Endothelial cell of umbilical vein (primary cell): ENCODE data around the gene PGBD5. TPM values are rescaled to one million over a fixed set of nuclear protein-coding genes. Genes with fewer than 3 reads are reported as not detected.

Source experiments
- BruUV-seq: library from RNA; stranded (reverse); fragments of 400-500 nt; replicated peaks from 2 replicates; lab custom pipeline; 2021; lab: Mats Ljungman, UMichigan
- CTCF ChIA-PET: fragments of 300-600, 350-600 bp; sonication (Branson Sonifier 250); formaldehyde crosslinking; loops from one replicate; lab custom pipeline; 2021; ENCODE audit warnings: antibody characterized with exemption, inconsistent platforms; lab: Charles Lee
- POLR2A ChIA-PET: fragments of 300-600, 350-600 bp; sonication (Branson Sonifier 250); formaldehyde crosslinking; loops from one replicate; lab custom pipeline; 2021; ENCODE audit warnings: antibody characterized with exemption, inconsistent platforms; lab: Charles Lee
- DNase-seq: peaks from one replicate; pipeline ENCODE4 v3.0.0-alpha.2; 2011; ENCODE audit warnings: low read depth, low spot score
- FAIRE-seq: peaks from 2 replicates; lab custom pipeline; 2011; peaks lifted over from hg19 to GRCh38; lab: Jason Lieb, UNC
- H2AFZ ChIP-seq: 2 replicates; pipeline ENCODE4 v1.6.0; 2012; ENCODE audit warnings: low read depth, low read length, control low read depth, inconsistent platforms
- H3K27ac ChIP-seq: 2 replicates; pipeline ENCODE4 v1.5.1; 2011; ENCODE audit warnings: low read depth, mild to moderate bottlenecking, control low read depth, low read length, moderate library complexity; ENCODE audit not compliant: insufficient read depth
- H3K27me3 ChIP-seq, 2 experiments: 2 replicates each; pipeline versions ENCODE4 v1.6.0 to v1.6.1; 2011; ENCODE audit warnings: low read length in 2 of 2, mixed read lengths in 1 of 2; ENCODE audit not compliant: control insufficient read depth in 2 of 2, insufficient read depth in 2 of 2
- H3K36me3 ChIP-seq, 2 experiments: 2 replicates in 1 of 2; 3 replicates in 1 of 2; pipeline ENCODE4 v1.5.1; 2011; ENCODE audit warnings: low read length in 2 of 2, mild to moderate bottlenecking in 1 of 2, moderate library complexity in 1 of 2; ENCODE audit not compliant: control insufficient read depth in 2 of 2, insufficient read depth in 2 of 2; ENCODE audit errors: extremely low read depth in 1 of 2
- H3K4me1 ChIP-seq: 3 replicates; pipeline ENCODE4 v1.5.1; 2011; ENCODE audit warnings: mild to moderate bottlenecking, low read length; ENCODE audit not compliant: control insufficient read depth, insufficient read depth; ENCODE audit errors: extremely low read depth
- H3K4me2 ChIP-seq: 2 replicates; pipeline ENCODE4 v1.6.1; 2011; ENCODE audit warnings: low read length, control low read depth, mixed read lengths; ENCODE audit not compliant: insufficient read depth
- H3K4me3 ChIP-seq, 3 experiments: fragments of 200-600 bp in 1 of 3; sonication (generic), shearing (Covaris generic) in 1 of 3; replicated peaks in 1 of 3; 2 replicates each; pipeline ENCODE4 v1.5.1; 2011 to 2016; ENCODE audit warnings: control low read depth in 3 of 3, low read length in 3 of 3, mild to moderate bottlenecking in 2 of 3, inconsistent platforms in 1 of 3, low read depth in 1 of 3, moderate library complexity in 1 of 3; ENCODE audit not compliant: insufficient read depth in 1 of 3
- H3K79me2 ChIP-seq: 2 replicates; pipeline ENCODE4 v1.6.0; 2012; ENCODE audit warnings: low read length, inconsistent platforms; ENCODE audit not compliant: control insufficient read depth, insufficient read depth
- H3K9ac ChIP-seq: replicated peaks from 2 replicates; pipeline ENCODE3; 2011; ENCODE audit warnings: low read length, control low read depth; ENCODE audit not compliant: insufficient read depth; ENCODE audit errors: extremely low read depth
- H3K9me1 ChIP-seq: replicated peaks from 3 replicates; pipeline ENCODE4 v1.6.0; 2011; ENCODE audit warnings: mild to moderate bottlenecking, low read length; ENCODE audit not compliant: control insufficient read depth, insufficient read depth; ENCODE audit errors: extremely low read depth
- H3K9me3 ChIP-seq: replicated peaks from 2 replicates; pipeline ENCODE4 v1.5.1; 2012; ENCODE audit warnings: low read length, inconsistent platforms; ENCODE audit not compliant: control insufficient read depth, insufficient read depth
- H4K20me1 ChIP-seq: replicated peaks from 2 replicates; pipeline ENCODE3; 2011; ENCODE audit warnings: mild to moderate bottlenecking, low read length; ENCODE audit not compliant: control insufficient read depth, insufficient read depth; ENCODE audit errors: extremely low read depth
- CTCF ChIP-seq, 2 donors: IDR thresholded peaks; 1 replicate in 1 of 2; 2 replicates in 1 of 2; pipeline ENCODE4 v1.5.1; 2011; ENCODE audit warnings: low read length in 2 of 2, mild to moderate bottlenecking in 2 of 2, moderate library complexity in 2 of 2, control low read depth in 1 of 2, inconsistent platforms in 1 of 2, low read depth in 1 of 2; ENCODE audit not compliant: insufficient read depth in 1 of 2; ENCODE audit errors: extremely low read depth in 1 of 2
- EZH2 ChIP-seq: IDR thresholded peaks from 2 replicates; pipeline ENCODE4 v1.6.1; 2012; ENCODE audit warnings: borderline replicate concordance, low read depth, mild to moderate bottlenecking, moderate library complexity, low read length, inconsistent platforms; ENCODE audit not compliant: severe bottlenecking
- JUN ChIP-seq: IDR thresholded peaks from 2 replicates; pipeline ENCODE4 v1.6.1; 2011; ENCODE audit warnings: borderline replicate concordance, low read depth; ENCODE audit not compliant: insufficient read length, insufficient read depth
- MAX ChIP-seq: IDR thresholded peaks from 2 replicates; pipeline ENCODE4 v1.6.1; 2011; ENCODE audit not compliant: insufficient read depth, insufficient read length
- MYC ChIP-seq: IDR thresholded peaks from one replicate; pipeline ENCODE4 v1.6.1; 2011; ENCODE audit warnings: mild to moderate bottlenecking, low read depth, low read length
- POLR2A ChIP-seq: IDR thresholded peaks from 2 replicates; pipeline ENCODE4 v1.6.1; 2012; ENCODE audit warnings: low read depth, mild to moderate bottlenecking, control low read depth, low read length
- dilution Hi-C: fragments of 300-500 bp; cut with MboI; formaldehyde crosslinking; loops from one replicate; pipeline ENCODE4 v1.15.0; 2019; ENCODE audit warnings: low sequenced_read_pairs; ENCODE audit not compliant: extremely low pct_ligation_motif_present
- intact Hi-C: fragments of 100-400 bp; cut with micrococcal nuclease; formaldehyde crosslinking; loops from one replicate; pipeline ENCODE4 v1.10.0; 2022
- polyA plus RNA-seq, 4 experiments: library from polyadenylated mRNA; depleted of rRNA in 3 of 4; stranded (reverse) in 3 of 4; unstranded in 1 of 4; fragments of >200 nt; gene quantifications; 2 replicates each; pipeline versions ENCODE4 v1.2.1 to v1.2.3, GENCODE V29; 2011 to 2012; ENCODE audit warnings: missing spikeins in 1 of 4
- total RNA-seq: library from RNA; stranded (reverse); gene quantifications from 2 replicates; pipeline ENCODE4 v1.2.3, GENCODE V29; 2021

The PGBD5 gene
- total and polyA plus RNA-seq, 2 donors (not counting 3 experiments of a cell fraction or from before 2014, with no cell fraction given): 0.03 TPM; not detected in 1

DNA sequence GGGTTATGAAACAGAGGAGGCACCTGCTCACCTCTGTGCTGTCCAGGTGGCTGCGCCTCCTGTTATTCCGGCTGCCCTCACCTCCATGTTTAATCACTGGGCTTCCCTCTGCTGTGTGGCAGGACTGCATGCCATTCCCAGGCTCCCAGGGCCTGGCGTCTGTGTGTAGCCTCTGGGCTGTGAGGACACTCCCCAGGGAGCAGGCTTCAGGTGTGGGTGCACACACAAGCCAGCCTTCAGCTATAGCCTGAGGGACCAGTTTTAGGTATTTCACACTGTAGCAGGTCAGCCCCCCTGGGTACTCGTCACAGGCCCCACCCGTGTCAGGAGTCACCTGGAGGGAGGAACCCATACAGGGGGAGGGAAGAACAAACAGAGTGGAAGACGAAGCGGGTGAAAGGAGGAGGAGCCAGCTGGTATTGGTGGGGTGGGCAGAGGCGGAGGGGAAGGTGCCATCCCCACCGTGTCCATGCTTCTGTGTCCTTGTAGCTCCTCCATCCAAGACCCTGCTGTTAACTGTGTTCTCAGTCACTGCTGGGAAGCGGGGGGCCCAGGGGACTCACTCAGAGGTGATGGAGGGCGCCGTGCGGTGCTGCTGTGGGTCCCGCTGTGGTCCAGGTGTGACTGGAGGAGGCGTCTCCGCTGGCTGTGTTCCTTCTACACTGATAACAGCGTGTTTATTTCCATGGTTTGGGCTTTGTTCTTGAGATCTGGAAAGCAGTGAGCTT, 158.6 kb downstream of the PGBD5 start:
- Histone ChIP-seq H3K9me3 (no peaks in the 10 kb centered on the region), H4K20me1 (no peaks in the 10 kb centered on the region), H2AFZ (no peak overlapping the region), H3K4me3 (no peak overlapping the region), H3K27me3 (no peaks in the 10 kb centered on the region), H3K9me1 (no peaks in the 10 kb centered on the region), H3K4me1 (peaks cover 16% of the 10 kb centered on the region), H3K27ac (no peak overlapping the region), H3K9ac (no peak overlapping the region), H3K4me2 (no peak overlapping the region), H3K36me3 (peaks cover 2 to 20% of the 10 kb centered on the region in 2 experiments), H3K79me2 (no peaks in the 10 kb centered on the region)
- POLR2A ChIA-PET: no interaction called here
- intact Hi-C loops: no loop called here
- FAIRE-seq (no peak), DNase-seq (no peak)
- CTCF ChIA-PET: interaction anchor here (0.8 to 1.5 kb wide), 4 partner anchors 10 to 607 kb away, joined by 3 to 11 read pairs (median 4); no protein-coding TSS in a partner anchor
- dilution Hi-C loops: no loop called here
- TF ChIP-seq JUN (no peak), EZH2 (no peak), POLR2A (no peak), CTCF (IDR thresholded peaks at IDR 0.05; ENCODE audit: extremely low read depth in 1 of 2, insufficient read depth in 1 of 2, low read depth in 1 of 2, low read length in 2 of 2) (no peak), MYC (no peak), MAX (no peak)
- BruUV-seq: no TSS peak
